PC-3 (cell line): ENCODE data around the gene TALDO1. TPM values are rescaled to one million over a fixed set of nuclear protein-coding genes. Genes with fewer than 3 reads are reported as not detected.
A peak's percentile ranks its signal among the peaks of the same experiment; 100 is the strongest.

Experiments
- ATAC-seq: fragments of 200-7000 bp; cut with Tn5 transposase; 2 replicates; pipeline ENCODE4 v1.9.1; 2020; ENCODE audit warnings: mild to moderate bottlenecking, moderate library complexity
- Bru-seq: library from RNA; stranded (reverse); fragments of 400-500 nt; gene quantifications from one replicate; lab custom pipeline; 2021; lab: Mats Ljungman, UMichigan
- BruChase-seq, 2 experiments: library from RNA; stranded (reverse); fragments of 400-500 nt; gene quantifications; one replicate each; lab custom pipeline; 2021; lab: Mats Ljungman, UMichigan
- BruUV-seq: library from RNA; stranded (reverse); fragments of 400-500 nt; replicated peaks from 2 replicates; lab custom pipeline; 2021; lab: Mats Ljungman, UMichigan
- CTCF ChIA-PET: fragments of 300-600 bp; sonication (Branson Sonifier 250); formaldehyde crosslinking; loops from one replicate; lab custom pipeline; 2022; ENCODE audit warnings: antibody characterized with exemption; lab: Charles Lee
- POLR2A ChIA-PET: fragments of 300-600 bp; sonication (Branson Sonifier 250); formaldehyde crosslinking; loops from one replicate; lab custom pipeline; 2022; ENCODE audit warnings: antibody characterized with exemption; ENCODE audit not compliant: unreplicated experiment; lab: Charles Lee
- DNase-seq: peaks from one replicate; pipeline ENCODE4 v3.0.0-alpha.2; 2015
- H2AFZ ChIP-seq: fragments of 300-600 bp; sonication (generic); 2 replicates; pipeline ENCODE4 v1.6.0; 2016; ENCODE audit warnings: antibody characterized with exemption, low read length
- H3F3A ChIP-seq: fragments of 300-600 bp; sonication (generic); one replicate; pipeline ENCODE4 v1.6.0; 2017; ENCODE audit warnings: antibody characterized with exemption, low read length, control low read depth, mild to moderate bottlenecking; ENCODE audit not compliant: unreplicated experiment
- H3K27ac ChIP-seq: fragments of 300-600 bp; sonication (generic); 2 replicates; pipeline ENCODE4 v1.5.1; 2016; ENCODE audit warnings: mild to moderate bottlenecking, low read length
- H3K27me3 ChIP-seq: fragments of 300-600 bp; sonication (generic); 2 replicates; pipeline ENCODE4 v1.6.1; 2016; ENCODE audit warnings: low read length, mixed read lengths
- H3K36me3 ChIP-seq: fragments of 300-600 bp; sonication (generic); 2 replicates; pipeline ENCODE4 v1.6.1; 2016; ENCODE audit warnings: low read depth, mixed run types, low read length, mixed read lengths
- H3K4me1 ChIP-seq: fragments of 300-600 bp; sonication (generic); 2 replicates; pipeline ENCODE4 v1.5.1; 2016; ENCODE audit warnings: low read length; ENCODE audit not compliant: insufficient read depth
- H3K4me2 ChIP-seq: fragments of 300-600 bp; sonication (generic); 2 replicates; pipeline ENCODE4 v1.6.0; 2016; ENCODE audit warnings: low read length
- H3K4me3 ChIP-seq: fragments of 300-600 bp; sonication (generic); 2 replicates; pipeline ENCODE4 v1.5.1; 2016; ENCODE audit warnings: mild to moderate bottlenecking, low read length, mixed read lengths
- H3K79me2 ChIP-seq: fragments of 300-600 bp; sonication (generic); 2 replicates; pipeline ENCODE4 v1.6.1; 2017; ENCODE audit warnings: low read length, mixed read lengths
- H3K9ac ChIP-seq: fragments of 300-600 bp; sonication (generic); 2 replicates; pipeline ENCODE4 v1.6.0; 2016; ENCODE audit warnings: mild to moderate bottlenecking, low read length
- H3K9me2 ChIP-seq: fragments of 300-600 bp; sonication (generic); replicated peaks from 2 replicates; pipeline ENCODE4 v1.6.1; 2016; ENCODE audit warnings: mixed run types, low read length, mixed read lengths
- H3K9me3 ChIP-seq: fragments of 300-600 bp; sonication (generic); 2 replicates; pipeline ENCODE4 v1.6.1; 2016; ENCODE audit warnings: low read length, mixed read lengths
- H4K20me1 ChIP-seq: fragments of 300-600 bp; sonication (generic); 2 replicates; pipeline ENCODE4 v1.6.1; 2016; ENCODE audit warnings: low read length, mixed read lengths
- EZH2 ChIP-seq: fragments of 300-600 bp; sonication (generic); IDR thresholded peaks from one replicate; pipeline ENCODE4 v1.6.1; 2017; ENCODE audit warnings: antibody characterized with exemption, mild to moderate bottlenecking, low read length; ENCODE audit not compliant: unreplicated experiment
- EZH2phosphoT487 ChIP-seq: fragments of 300-600 bp; sonication (generic); IDR thresholded peaks from 2 replicates; pipeline ENCODE4 v1.6.1; 2018; ENCODE audit warnings: mild to moderate bottlenecking, antibody characterized with exemption, low read length, borderline replicate concordance
- intact Hi-C: fragments of 100-400 bp; cut with micrococcal nuclease; formaldehyde crosslinking; loops from 2 replicates; pipeline ENCODE4 v1.9.0; 2023
- long read RNA-seq: library from polyadenylated mRNA; unstranded; transcript quantifications from one replicate; pipeline ENCODE4 v2.0.0, GENCODE V29; 2021; ENCODE audit not compliant: unreplicated experiment
- total RNA-seq: library from RNA; depleted of rRNA; stranded (reverse); fragments of >200 nt; gene quantifications from 2 replicates; pipeline ENCODE4 v1.2.3, GENCODE V29; 2014; rRNA removed
- TF ChIP-seq, protein P1 (sequence below): fragments of 300-600 bp; sonication (generic); conservative IDR thresholded peaks from 2 replicates; pipeline ENCODE4 v1.5.1; 2017; ENCODE audit warnings: antibody characterized with exemption, low read depth, mild to moderate bottlenecking, low read length

Gene TALDO1
- total RNA-seq: 287 and 326 TPM in 2 replicates
- Bru-seq, nascent RNA: percentile 70 among the genes with signal in this experiment
- BruChase-seq, experiment 1, labeled RNA remaining after a 6-hour chase: percentile 78 among the genes with signal in this experiment
- percentile 70 among the genes with signal in this experiment for BruChase-seq, experiment 2, labeled RNA remaining after a 2-hour chase
- long read RNA-seq, transcript TALDO1-201 (8 exons, 1,346 nt): major isoform, 142 of 179 reads
- long read RNA-seq, partial matches to known transcripts: 24 of 179 reads
- long read RNA-seq, other reads (novel, unspliced or antisense): 11 of 179 reads

DNA sequence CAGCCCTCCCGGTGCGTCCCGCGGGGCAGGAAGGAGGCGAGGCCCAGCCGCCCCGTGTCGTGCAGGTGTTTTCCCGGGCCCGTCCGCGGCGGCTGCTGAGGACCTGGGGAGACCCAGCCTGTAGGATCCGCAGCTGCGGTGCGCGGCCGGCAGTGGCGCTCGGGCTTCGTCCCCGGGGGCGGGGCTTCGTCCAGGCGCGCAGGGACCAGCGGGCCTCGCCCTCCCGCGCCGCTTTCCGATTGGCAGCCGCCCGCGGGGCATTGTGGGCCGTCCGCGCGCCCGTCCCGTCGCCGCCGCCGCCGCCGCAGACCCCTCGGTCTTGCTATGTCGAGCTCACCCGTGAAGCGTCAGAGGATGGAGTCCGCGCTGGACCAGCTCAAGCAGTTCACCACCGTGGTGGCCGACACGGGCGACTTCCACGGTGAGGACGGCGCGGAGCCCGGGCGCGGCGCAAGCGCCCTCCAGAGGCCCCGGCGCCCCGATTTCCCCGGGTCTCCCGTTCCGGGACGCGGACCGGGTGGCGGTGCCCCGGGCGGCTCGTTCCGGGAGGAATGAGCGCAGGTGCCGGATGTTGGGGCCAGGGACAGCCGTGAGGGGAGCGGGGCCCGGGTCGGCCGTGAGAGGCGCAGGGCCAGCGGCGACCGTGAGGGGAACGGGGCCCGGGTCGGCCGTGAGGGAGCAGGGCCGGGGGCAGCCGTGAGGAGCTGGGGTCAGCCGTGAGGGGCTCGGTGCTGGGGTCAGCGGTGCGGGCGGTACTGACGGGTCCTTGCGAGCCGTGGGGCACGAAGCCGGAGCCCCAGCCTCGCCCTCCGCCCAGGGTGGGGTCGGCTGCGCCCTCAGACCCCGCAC lies at the start of gene TALDO1:
Gene TALDO1, plus strand, starts transcription at position 307 of the 849 bp plus-strand sequence. Its CDS starts 18 bp downstream, at position 325.
- H3F3A ChIP-seq: no peaks in the 10 kb centered on the region
- peaks cover 19% of the 10 kb centered on the region for H4K20me1 ChIP-seq
- no peaks in the 10 kb centered on the region for H3K9me2 ChIP-seq
- peak within 1 kb of the TSS; percentile 75 for H3K27ac ChIP-seq
- peak within 1 kb of the TSS; percentile 97 for H3K9ac ChIP-seq
- peak; percentile 86 for DNase-seq
- intact Hi-C loops: loop anchor here (2.0 kb wide), 1 partner anchor 15 kb away; no protein-coding TSS in a partner anchor
- H2AFZ ChIP-seq: peak within 1 kb of the TSS; percentile 86
- CTCF ChIA-PET: no interaction called here
- peak; percentile 90 for ATAC-seq
- peak within 1 kb of the TSS; percentile 88 for H3K4me2 ChIP-seq
- POLR2A ChIA-PET: no interaction called here
- H3K4me1 ChIP-seq: peaks cover 15% of the 10 kb centered on the region
- TF ChIP-seq EZH2phosphoT487 (no peak), EZH2 (no peak)
- TF ChIP-seq, protein P1, sequence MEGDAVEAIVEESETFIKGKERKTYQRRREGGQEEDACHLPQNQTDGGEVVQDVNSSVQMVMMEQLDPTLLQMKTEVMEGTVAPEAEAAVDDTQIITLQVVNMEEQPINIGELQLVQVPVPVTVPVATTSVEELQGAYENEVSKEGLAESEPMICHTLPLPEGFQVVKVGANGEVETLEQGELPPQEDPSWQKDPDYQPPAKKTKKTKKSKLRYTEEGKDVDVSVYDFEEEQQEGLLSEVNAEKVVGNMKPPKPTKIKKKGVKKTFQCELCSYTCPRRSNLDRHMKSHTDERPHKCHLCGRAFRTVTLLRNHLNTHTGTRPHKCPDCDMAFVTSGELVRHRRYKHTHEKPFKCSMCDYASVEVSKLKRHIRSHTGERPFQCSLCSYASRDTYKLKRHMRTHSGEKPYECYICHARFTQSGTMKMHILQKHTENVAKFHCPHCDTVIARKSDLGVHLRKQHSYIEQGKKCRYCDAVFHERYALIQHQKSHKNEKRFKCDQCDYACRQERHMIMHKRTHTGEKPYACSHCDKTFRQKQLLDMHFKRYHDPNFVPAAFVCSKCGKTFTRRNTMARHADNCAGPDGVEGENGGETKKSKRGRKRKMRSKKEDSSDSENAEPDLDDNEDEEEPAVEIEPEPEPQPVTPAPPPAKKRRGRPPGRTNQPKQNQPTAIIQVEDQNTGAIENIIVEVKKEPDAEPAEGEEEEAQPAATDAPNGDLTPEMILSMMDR: peak; percentile 26; the same call in 1 of the 2 replicates
- BruUV-seq: no TSS peak
- peak within 1 kb of the TSS; percentile 97 for H3K4me3 ChIP-seq
- no peaks in the 10 kb centered on the region for H3K27me3 ChIP-seq
- no peaks in the 10 kb centered on the region; the same call in none of the 2 replicates for H3K36me3 ChIP-seq
- H3K79me2 ChIP-seq: peaks cover 52% of the 10 kb centered on the region
- no peaks in the 10 kb centered on the region for H3K9me3 ChIP-seq

DNA sequence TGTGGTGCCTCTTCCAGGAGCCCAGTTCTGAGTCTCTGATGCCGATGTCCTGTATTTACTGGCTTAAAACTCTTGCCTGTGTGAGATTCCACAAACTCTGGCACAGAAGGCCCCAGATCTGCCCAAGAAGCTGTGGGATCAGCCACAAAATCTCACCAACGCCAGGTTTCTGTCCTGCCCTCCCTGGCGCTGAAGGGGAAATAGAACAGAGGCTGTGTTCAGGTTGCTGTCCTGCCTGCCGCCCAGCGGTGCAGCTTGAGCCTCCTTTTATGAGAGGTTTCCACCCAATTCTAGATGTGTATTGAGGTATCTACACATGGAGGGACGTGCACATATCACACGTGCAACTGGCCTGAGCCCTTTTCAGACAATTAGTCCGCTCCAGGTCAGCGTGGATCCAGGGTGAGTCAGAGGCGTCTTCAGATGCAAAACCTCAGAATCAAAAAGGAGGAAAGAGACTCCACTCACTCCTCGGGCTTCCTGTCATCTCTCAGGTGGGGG lies 49.4 kb upstream of the TALDO1 start:
- CTCF ChIA-PET: no interaction called here
- peaks cover 41% of the 10 kb centered on the region for H3K4me1 ChIP-seq

More for the DNA sequence above, 49.4 kb upstream of the TALDO1 start:
- H3K36me3 ChIP-seq: no peaks in the 10 kb centered on the region; the same call in 1 of the 2 replicates
- peak overlapping the region; percentile 7; the same call in 1 of the 2 replicates for H3K9ac ChIP-seq
- intact Hi-C loops: no loop called here
- 0 out of 2 replicates have a peak overlapping the region, but pooled peaks have one; percentile 4 for H3K4me3 ChIP-seq
- H3F3A ChIP-seq: no peaks in the 10 kb centered on the region
- no peaks in the 10 kb centered on the region for H3K9me2 ChIP-seq
- H3K79me2 ChIP-seq: peaks cover 50% of the 10 kb centered on the region
- no peak for ATAC-seq
- H3K27me3 ChIP-seq: no peaks in the 10 kb centered on the region
- peak overlapping the region; percentile 39 for H3K27ac ChIP-seq
- H4K20me1 ChIP-seq: no peaks in the 10 kb centered on the region
- DNase-seq: peak; percentile 48
- TF ChIP-seq EZH2: no peak
- TF ChIP-seq, protein P1: no peak
- TF ChIP-seq EZH2phosphoT487: no peak
- peak overlapping the region; percentile 83 for H3K4me2 ChIP-seq
- POLR2A ChIA-PET: no interaction called here
- no peak overlapping the region for H2AFZ ChIP-seq
- no peaks in the 10 kb centered on the region for H3K9me3 ChIP-seq
- no TSS peak for BruUV-seq
